HG03354 (cell line): ENCODE measurements around the gene MRPL23.

ENCODE experiments used
- ATAC-seq: cut with Tn5 transposase; IDR thresholded peaks from one replicate; pipeline ENCODE4 v1.9.1; 2021; ENCODE audit warnings: mild to moderate bottlenecking; ENCODE audit not compliant: unreplicated experiment, poor library complexity, severe bottlenecking

The MRPL23 gene

DNA sequence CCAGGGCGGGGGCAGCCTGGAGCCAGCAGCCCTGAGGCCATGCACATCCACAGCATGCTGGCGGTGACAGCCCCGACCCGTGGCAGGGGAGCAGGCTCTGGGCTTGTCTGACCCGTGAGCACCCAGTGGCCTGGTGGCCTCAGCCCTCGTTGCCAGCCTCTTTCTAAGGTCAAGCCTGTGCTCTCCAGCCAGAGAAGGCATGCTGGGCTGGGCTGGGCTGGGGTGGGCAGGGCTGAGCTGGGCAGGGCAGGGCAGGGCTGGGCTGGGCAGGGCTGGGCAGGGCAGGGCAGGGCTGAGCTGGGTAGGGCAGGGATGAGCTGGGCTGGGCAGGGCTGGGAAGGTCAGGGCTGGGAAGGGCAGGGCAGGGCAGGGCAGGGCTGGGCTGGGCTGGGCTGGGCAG, 39.9 kb downstream of the MRPL23 start:
- ATAC-seq = no peak

DNA sequence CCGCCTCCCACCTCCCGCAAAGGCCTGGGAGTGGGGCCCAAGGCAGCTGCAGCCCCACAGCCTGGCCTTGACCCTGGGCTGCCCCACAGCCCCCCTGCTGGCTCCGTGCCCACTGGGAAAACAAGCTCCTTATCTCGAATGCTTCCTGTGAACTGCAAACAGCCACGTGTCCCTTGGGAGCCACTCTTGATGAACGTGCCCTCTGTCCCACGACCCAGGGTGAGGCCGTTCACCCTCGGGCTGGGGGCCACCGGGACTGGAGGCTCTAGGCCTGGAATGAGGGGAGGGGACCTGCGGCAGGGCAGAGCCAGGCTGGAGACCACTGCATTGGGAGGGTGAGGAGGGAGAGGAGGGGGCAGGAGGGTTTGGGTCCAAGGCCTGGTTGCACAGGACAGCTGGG, 41.0 kb downstream of the MRPL23 start:
- no peak for ATAC-seq

DNA sequence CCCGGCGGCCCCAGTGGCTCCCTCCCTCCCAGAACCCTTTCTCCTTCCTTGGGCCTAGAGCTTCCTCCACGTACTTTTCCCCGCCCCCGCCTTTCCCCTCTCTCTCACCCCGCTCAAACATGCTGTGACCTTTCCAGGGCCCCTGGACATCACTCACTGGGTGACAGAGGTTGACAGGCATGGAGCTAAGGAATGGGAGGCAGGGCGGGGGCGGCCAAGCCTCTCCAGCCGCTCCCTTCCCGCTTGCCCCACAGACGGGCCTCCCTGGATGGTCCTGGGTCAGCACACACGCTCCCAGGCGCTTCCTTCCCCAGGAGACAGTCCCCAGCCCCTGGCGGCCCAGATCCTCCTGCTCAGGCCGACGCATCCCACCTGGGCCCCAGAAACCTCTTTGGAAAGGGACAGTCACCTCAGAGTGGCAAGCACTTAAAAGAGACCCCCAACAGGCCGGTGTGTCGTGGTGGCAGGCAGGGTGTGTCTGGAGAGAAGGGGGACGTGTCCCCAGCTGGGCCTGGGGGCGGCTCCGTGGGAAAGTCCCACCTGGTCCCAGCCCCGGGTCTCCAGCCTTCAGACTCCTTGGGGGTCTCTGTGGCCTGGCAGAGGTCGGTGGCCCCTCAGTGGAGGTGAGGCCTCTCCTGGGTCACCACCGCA, 41.7 kb downstream of the MRPL23 start:
- ATAC-seq = no peak

DNA sequence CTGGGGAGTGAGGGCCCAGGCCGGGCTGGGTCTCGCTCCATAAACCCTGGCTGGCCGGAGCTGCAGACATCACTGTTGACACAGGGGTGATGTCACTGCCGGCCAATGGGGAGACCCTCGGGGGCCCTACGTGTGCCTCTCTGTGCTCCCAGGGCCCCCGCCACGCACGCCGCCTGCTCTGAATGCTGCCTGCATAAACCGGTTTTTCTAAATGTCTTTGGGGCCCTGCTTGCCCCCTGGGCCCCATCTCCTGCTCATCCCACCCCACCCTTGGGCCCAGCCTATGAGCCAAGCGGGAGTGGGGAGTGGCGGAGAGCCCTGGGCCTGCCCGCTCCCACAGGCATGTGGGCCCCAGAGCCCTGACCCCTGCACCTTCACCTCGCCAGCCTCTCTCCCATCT, 42.8 kb downstream of the MRPL23 start:
- ATAC-seq = no peak

DNA sequence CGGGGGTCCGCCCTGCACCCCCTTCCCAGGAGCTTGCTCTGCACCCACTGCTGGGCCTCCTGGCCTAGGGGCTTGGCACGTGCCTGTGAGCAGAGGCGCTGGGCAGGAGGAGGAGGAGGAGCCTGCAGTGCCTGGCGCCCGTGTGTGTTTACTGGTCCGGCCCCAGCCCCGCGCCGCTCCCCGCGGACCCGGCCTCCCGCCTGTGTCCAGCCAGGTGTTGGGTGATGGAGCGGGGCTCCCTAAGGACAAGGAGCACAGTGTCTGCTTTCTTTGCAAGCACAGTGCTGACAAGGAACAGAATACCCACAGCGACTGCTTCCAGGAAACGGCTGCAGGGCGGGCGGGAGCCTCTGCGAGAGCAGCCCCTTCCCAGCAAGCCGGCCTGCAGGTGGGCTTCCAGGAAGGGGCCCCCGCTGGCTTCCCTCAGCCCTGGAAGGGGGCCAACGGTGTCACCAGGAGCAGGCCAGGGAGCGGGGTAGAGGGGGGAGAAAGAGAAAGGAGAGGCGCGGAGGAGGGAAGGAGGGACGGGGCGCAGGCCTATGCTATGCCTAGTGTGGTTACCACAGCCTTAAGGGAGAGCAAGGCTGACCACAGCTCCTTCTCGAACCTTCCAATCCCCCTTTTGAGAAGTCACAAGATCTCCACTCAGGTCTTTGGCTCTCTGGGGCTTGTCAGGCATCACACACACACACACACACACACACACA, 43.9 kb downstream of the MRPL23 start:
- no peak for ATAC-seq

DNA sequence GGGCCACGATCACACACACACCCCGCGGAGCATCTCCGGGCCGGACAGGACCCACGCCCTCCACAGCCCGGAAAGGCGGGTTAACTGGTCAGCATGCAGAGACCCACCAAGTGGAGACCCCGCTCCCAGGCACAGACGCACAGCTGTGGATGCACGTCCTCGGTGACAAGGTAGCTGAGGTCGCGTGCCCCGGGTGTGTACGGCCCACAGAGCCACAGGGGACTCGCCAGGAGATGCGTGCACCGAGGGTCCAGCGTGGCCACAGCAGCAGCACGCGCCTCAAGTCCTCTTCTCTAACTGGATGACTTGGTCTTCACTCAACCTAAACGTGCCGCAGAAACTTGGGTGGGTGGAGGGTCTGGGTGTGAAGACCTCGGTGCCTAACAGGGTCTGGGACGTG, 45.0 kb downstream of the MRPL23 start:
- no peak for ATAC-seq

DNA sequence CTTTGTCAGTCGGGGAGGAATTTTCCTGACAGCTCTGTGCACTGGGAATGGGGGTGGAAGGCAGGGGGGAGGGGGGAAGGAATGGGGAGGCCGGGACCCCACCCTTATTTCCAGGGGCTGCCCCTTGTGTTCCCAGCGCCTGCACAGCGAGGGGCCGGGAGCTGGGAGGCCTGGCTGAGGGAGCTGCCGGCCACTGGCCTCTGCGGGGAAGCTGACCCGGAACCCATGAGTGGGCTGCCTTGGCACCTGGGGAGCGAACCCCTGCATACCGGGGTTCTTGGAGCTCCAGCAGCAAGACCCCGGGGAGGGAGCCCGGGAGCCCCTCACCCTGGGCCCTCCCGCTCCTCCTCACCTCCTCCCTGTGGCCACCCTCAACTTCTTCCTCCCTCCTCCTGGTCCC, 47.0 kb downstream of the MRPL23 start:
- ATAC-seq = no peak

DNA sequence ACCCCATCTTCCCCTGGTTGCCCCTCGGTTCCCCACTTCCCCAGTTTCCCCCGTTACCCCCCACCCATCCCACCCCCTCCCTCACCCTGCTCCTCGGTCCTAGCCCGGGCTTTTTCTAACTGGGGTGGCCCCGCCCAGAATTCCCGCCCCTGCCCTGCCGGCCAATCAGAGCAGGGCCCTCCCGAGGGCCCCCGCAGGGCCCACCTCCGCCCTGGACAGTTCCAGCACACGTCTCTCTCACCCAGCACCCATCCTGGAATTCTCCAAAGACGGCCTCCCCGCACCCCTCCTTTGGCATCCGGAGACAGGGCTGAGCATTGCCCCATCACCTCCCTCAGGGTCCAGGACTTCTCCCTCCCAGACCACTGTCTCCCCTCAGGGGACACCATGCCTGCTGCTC, 50.6 kb downstream of the MRPL23 start, which contains the start of gene H19:
Gene H19, minus strand, starts transcription at position 88 of the 400 bp plus-strand sequence.
- ATAC-seq = no peak

DNA sequence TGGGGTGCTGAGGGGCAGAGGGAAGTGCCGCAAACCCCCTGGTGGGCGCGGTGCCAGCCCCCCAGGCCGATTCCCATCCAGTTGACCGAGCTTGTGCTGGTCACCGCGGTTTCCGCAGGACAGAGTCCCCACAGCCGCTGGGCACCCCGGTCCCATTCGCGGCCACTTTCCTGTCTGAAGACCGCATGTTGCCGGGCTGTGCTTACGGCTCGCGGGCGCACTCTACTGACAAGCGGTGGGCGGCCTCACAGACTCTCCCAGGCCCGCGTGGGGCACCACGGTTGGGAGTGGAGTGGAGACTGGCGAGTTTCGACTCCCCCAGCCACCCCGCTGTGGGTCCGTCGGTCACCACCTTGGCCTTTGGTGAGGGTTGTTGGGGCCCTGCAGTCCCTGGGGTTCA, 51.2 kb downstream of the MRPL23 start:
- no peak for ATAC-seq

DNA sequence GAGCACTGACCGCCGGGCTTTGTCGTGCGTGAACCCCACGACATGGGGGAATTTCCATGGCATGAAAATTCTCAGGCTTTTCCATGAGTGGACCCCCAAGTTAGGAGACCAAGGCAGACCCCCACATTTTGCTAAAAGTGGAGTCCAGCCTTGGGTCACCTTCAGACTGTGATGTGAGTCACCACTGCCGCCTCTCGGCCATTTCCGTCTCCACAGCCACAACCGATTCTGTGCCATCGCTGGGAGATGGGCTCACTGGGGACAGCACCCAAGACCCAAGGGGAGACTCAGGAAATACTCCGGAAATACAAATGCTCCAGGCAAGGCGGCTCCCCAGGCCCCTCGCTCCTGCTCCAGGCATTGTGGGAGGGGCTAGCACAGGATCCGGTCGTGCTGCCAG, 51.7 kb downstream of the MRPL23 start:
- no peak for ATAC-seq

DNA sequence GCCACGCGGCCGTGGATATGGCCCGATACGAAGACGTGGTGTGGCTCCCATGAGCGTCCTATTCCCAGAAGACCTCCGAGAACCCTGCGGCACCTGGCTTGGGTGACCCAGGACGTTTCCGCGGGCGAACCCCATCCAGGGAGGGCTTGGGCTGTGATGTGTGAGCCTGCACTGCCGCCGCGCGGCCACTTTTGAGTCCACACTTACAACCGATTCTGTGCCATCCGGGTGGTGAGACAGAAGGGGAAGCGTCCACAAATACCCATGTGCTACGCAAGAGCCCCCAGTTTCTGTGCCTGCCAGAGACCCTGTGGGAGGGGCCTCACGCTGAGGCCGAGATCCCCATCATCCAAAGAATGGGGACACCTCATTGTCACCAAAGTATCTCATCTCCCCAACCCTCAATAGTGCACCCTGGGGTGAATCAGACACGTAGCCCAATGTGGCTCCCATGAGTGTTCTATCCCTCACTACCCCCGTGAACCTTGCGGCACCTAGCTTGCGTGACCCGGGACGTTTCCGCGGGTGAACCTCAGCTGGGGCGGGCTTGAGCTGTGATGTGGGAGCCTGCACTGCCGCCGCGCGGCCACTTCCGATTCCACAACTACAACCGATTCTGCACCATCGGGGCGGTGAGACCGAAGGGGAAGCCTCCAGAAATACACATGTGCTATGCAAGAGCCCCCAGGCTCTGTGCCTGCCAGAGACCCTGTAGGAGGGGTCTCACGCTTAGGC, 55.1 kb downstream of the MRPL23 start:
- no peak for ATAC-seq

DNA sequence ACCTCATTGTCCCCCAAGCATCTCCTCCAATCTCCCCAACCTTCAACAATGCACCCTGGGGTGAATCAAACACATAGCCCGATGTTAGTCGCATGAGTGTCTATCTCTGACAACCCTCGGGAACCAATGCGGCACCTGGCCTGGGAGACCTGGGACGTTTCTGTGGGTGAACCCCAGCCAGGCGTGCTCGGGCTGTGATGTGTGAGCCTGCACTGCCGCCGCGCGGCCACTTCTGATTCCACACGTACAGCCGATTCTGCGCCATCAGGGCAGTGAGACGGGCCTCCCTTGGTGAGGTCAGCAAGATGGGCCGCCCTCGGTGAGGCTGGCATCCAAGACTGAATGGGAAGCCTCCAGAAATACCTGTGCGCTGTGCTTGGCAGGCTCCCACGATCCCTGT, 55.7 kb downstream of the MRPL23 start:
- no peak for ATAC-seq

DNA sequence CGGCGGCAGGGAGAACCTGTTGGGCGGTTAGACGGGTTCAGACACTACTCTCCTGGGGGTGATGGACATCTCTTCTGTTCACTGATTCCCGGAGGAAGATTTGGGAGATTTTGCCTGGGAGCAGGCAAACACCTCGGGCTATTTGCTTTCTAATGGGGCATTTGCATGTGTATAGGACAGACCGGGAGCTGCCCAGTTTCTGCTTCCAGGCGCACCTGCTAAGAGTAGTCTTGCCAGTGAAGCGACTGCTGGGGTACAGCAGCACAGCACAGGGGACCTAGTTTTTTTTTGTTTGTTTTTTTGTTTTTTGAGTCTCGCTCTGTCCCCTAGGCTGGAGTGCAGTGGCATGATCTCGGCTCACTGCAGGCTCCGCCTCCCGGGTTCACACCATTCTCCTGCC, 57.3 kb downstream of the MRPL23 start:
- ATAC-seq = no peak
